Fibroblast of lung (primary cell): ENCODE results near the gene AKR1C3.

Experiments
- EZH2 ChIP-seq: IDR thresholded peaks from 2 replicates; pipeline ENCODE4 v1.5.1; 2012; ENCODE audit warnings: low read length, control low read depth, mild to moderate bottlenecking; ENCODE audit errors: missing control alignments
- TF ChIP-seq, protein P1 (sequence below), 2 donors: IDR thresholded peaks in 1 of 2; conservative IDR thresholded peaks in 1 of 2; 1 replicate in 1 of 2; 2 replicates in 1 of 2; pipeline ENCODE4 v1.5.1; 2011 to 2012; ENCODE audit warnings: low read length in 2 of 2, control low read depth in 1 of 2, inconsistent platforms in 1 of 2, low read depth in 1 of 2, mild to moderate bottlenecking in 1 of 2

DNA sequence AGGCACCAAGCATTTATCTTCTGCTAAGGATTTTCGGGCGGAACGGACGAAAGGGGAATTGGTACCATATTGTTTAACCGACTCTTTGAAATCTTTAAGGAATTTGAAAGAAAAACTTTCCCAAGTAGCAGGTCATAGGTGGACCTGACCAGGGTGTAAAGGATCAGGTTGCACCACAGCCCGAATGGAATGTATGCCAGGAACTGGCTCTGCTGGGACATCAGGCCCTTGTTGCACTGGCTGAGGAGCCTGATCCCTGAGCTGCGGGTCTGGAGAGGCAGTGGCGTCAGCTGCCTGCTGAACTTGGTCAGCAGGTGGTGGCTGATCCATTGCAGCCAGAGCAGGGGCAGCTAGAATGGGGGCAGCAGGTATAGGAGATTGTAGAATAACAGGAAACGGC is 49.1 kb upstream of the AKR1C3 start:
- TF ChIP-seq, protein P1, sequence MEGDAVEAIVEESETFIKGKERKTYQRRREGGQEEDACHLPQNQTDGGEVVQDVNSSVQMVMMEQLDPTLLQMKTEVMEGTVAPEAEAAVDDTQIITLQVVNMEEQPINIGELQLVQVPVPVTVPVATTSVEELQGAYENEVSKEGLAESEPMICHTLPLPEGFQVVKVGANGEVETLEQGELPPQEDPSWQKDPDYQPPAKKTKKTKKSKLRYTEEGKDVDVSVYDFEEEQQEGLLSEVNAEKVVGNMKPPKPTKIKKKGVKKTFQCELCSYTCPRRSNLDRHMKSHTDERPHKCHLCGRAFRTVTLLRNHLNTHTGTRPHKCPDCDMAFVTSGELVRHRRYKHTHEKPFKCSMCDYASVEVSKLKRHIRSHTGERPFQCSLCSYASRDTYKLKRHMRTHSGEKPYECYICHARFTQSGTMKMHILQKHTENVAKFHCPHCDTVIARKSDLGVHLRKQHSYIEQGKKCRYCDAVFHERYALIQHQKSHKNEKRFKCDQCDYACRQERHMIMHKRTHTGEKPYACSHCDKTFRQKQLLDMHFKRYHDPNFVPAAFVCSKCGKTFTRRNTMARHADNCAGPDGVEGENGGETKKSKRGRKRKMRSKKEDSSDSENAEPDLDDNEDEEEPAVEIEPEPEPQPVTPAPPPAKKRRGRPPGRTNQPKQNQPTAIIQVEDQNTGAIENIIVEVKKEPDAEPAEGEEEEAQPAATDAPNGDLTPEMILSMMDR (conservative IDR thresholded peaks at IDR 0.05 in 1 of 2, IDR thresholded peaks at IDR 0.05 in 1 of 2; ENCODE audit: low read depth in 1 of 2, low read length in 2 of 2), result no peak
- no peak for TF ChIP-seq EZH2
